PFSK-1 (cell line): ENCODE results near the gene MINDY4.

Experiments used
- POLR2AphosphoS5 ChIP-seq: IDR thresholded peaks from 2 replicates; pipeline ENCODE4 v1.6.1; 2012; ENCODE audit warnings: low read depth, mild to moderate bottlenecking, control low read depth, low read length, moderate library complexity
- REST ChIP-seq, 2 experiments: IDR thresholded peaks; 2 replicates each; pipeline versions ENCODE4 v1.6.1 to v1.8.0; 2011 to 2012; ENCODE audit warnings: low read depth in 2 of 2, low read length in 2 of 2, control low read depth in 1 of 2, inconsistent platforms in 1 of 2, mild to moderate bottlenecking in 1 of 2, moderate library complexity in 1 of 2; ENCODE audit not compliant: insufficient read depth in 1 of 2
- SIN3A ChIP-seq: IDR thresholded peaks from 2 replicates; pipeline ENCODE4 v1.6.1; 2012; ENCODE audit warnings: mild to moderate bottlenecking, low read length, moderate library complexity, borderline replicate concordance; ENCODE audit not compliant: insufficient read depth
- TAF1 ChIP-seq: IDR thresholded peaks from 2 replicates; pipeline ENCODE4 v1.6.1; 2012; ENCODE audit warnings: low read length, control low read depth, borderline replicate concordance; ENCODE audit not compliant: insufficient read depth

GRCh38 chr7:30815388-30815854, 44.2 kb downstream of the MINDY4 start:
- TF ChIP-seq SIN3A (no peak), TAF1 (no peak), POLR2AphosphoS5 (no peak), REST (IDR thresholded peaks at IDR 0.05; ENCODE audit: insufficient read depth in 1 of 2, low read depth in 2 of 2, low read length in 2 of 2) (no peak)
